SU-DHL-6 (cell line): Measurements from ENCODE around the gene RTN4R.

Experiments used
- EZH2phosphoT487 ChIP-seq: fragments of 200-600 bp; sonication (generic), shearing (Covaris generic); conservative IDR thresholded peaks from 2 replicates; pipeline ENCODE4 v1.6.1; 2018; ENCODE audit warnings: mild to moderate bottlenecking, antibody characterized with exemption, low read length, moderate library complexity, mixed read lengths
- TF ChIP-seq, protein P1 (sequence below): fragments of 200-600 bp; sonication (generic); IDR thresholded peaks from one replicate; pipeline ENCODE4 v1.5.1; 2017; ENCODE audit warnings: antibody characterized with exemption, mild to moderate bottlenecking, low read length, moderate library complexity; ENCODE audit not compliant: insufficient read depth, poor library complexity, severe bottlenecking

GRCh38 chr22:20208713-20209310 lies 59.3 kb downstream of the RTN4R start:
- TF ChIP-seq EZH2phosphoT487 = no peak
- TF ChIP-seq, protein P1, sequence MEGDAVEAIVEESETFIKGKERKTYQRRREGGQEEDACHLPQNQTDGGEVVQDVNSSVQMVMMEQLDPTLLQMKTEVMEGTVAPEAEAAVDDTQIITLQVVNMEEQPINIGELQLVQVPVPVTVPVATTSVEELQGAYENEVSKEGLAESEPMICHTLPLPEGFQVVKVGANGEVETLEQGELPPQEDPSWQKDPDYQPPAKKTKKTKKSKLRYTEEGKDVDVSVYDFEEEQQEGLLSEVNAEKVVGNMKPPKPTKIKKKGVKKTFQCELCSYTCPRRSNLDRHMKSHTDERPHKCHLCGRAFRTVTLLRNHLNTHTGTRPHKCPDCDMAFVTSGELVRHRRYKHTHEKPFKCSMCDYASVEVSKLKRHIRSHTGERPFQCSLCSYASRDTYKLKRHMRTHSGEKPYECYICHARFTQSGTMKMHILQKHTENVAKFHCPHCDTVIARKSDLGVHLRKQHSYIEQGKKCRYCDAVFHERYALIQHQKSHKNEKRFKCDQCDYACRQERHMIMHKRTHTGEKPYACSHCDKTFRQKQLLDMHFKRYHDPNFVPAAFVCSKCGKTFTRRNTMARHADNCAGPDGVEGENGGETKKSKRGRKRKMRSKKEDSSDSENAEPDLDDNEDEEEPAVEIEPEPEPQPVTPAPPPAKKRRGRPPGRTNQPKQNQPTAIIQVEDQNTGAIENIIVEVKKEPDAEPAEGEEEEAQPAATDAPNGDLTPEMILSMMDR = no peak
